Brain microvascular endothelial cell (primary cell): Measurements from ENCODE around the gene DDX41.
A peak's percentile ranks its signal among the peaks of the same experiment; 100 is the strongest.
"Not testable (repeated sequence)": the region's sequence is repeated elsewhere in the genome, so short reads cannot be mapped to it uniquely, and the experiment has no call there.

Source experiments
- DNase-seq: peaks from one replicate; pipeline ENCODE4 v3.0.0-alpha.2; 2020
- H3K27ac ChIP-seq: fragments of 250-450 bp; sonication (Bioruptor Pico); 2 replicates; pipeline ENCODE4 v1.5.1; 2020; ENCODE audit warnings: mild to moderate bottlenecking, moderate library complexity
- H3K27me3 ChIP-seq: fragments of 250-450 bp; sonication (Bioruptor Pico); replicated peaks from 2 replicates; pipeline ENCODE4 v1.5.1; 2020; ENCODE audit warnings: mild to moderate bottlenecking
- H3K36me3 ChIP-seq: fragments of 250-450 bp; sonication (Bioruptor Pico); replicated peaks from 2 replicates; pipeline ENCODE4 v1.5.1; 2020; ENCODE audit warnings: mild to moderate bottlenecking
- H3K4me3 ChIP-seq: 2 replicates; pipeline ENCODE4 v1.5.1; 2011; ENCODE audit warnings: low read depth, mild to moderate bottlenecking, control low read depth, low read length, moderate library complexity
- CTCF ChIP-seq: IDR thresholded peaks from 2 replicates; pipeline ENCODE4 v1.5.1; 2011; ENCODE audit warnings: low read depth, mild to moderate bottlenecking, moderate library complexity, low read length, control low read depth, inconsistent platforms; ENCODE audit errors: missing control alignments
- in situ Hi-C: cut with HindIII; loops from 2 replicates; pipeline ENCODE4 v1.10.0; 2017; ENCODE audit warnings: low sequenced_read_pairs, low pct_ligation_motif_present

The DDX41 gene

GRCh38 chr5:177490311-177490991 lies 26.3 kb downstream of the DDX41 start:
- Histone ChIP-seq H3K27me3 (no peaks in the 10 kb centered on the region), H3K4me3 (no peak overlapping the region), H3K27ac (no peak overlapping the region), H3K36me3 (peaks cover 89% of the 10 kb centered on the region)
- no peak for DNase-seq
- no peak for TF ChIP-seq CTCF
- in situ Hi-C loops: no loop called here

- no peak overlapping the region for H3K4me3 ChIP-seq
Measured at GRCh38 chr5:177489119-177489716, 27.5 kb downstream of the DDX41 start.

DNA sequence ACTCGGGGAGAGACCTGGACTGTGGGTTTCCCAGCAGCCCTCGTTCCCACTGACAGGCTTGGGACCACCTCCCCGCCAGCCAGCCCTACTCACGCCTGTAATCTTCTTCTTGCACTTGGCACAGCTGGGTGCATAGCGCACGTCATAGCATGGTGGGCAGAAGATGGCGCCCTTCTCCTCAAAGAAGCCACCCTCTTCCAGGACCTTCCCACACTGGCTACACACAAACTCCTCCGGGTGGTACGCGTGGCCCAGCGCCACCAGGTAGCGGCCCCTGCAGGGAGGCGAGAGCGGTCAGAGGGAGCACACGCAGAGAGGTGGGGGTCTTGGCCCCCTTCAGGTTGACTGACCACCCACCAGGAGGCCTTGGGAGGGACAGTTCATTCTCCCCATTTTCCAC lies 28.8 kb downstream of the DDX41 start:
- no peak for DNase-seq
- Histone ChIP-seq H3K27me3 (no peaks in the 10 kb centered on the region), H3K36me3 (peaks cover 97% of the 10 kb centered on the region), H3K27ac (no peak overlapping the region), H3K4me3 (no peak overlapping the region)
- in situ Hi-C loops: no loop called here
- TF ChIP-seq CTCF: peak; percentile 17

More at GRCh38 chr5:177489119-177489716, 27.5 kb downstream of the DDX41 start:
- peaks cover 97% of the 10 kb centered on the region for H3K36me3 ChIP-seq
- TF ChIP-seq CTCF: peak; percentile 51
- H3K27ac ChIP-seq: no peak overlapping the region
- no peak for DNase-seq
- in situ Hi-C loops: no loop called here
- no peaks in the 10 kb centered on the region for H3K27me3 ChIP-seq

GRCh38 chr5:177487144-177487543 lies 29.6 kb downstream of the DDX41 start:
- in situ Hi-C loops: no loop called here
- peaks cover 94% of the 10 kb centered on the region for H3K36me3 ChIP-seq

DNA sequence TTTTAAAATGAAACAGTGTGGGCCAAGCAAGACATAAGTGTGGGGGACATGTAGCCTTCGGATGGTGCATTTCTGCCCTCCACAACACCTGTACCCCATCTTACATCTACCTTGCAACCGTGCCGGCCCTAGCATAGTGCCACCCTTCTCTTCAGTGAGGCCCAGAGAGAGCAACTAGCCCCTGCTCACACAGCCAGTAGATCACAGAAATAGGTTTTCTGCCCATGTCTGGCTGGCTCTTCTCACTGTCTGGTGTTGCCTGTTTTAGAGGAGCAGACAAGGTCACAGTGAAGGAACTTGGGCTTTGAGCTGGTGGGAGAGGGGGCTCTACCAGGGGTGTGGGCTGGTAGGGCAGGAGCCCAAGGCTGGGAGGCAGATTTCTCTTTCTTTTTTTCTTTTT lies 30.5 kb downstream of the DDX41 start:
- H3K27me3 ChIP-seq: no peaks in the 10 kb centered on the region
- H3K4me3 ChIP-seq: no peak overlapping the region
- in situ Hi-C loops: no loop called here
- no peak for TF ChIP-seq CTCF
- peaks cover 96% of the 10 kb centered on the region for H3K36me3 ChIP-seq
- DNase-seq: no peak
- H3K27ac ChIP-seq: no peak overlapping the region

More at GRCh38 chr5:177487144-177487543, 29.6 kb downstream of the DDX41 start:
- Histone ChIP-seq H3K27me3 (no peaks in the 10 kb centered on the region), H3K27ac (no peak overlapping the region), H3K4me3 (no peak overlapping the region)
- DNase-seq: no peak
- no peak for TF ChIP-seq CTCF

- H3K36me3 ChIP-seq: peaks cover 94% of the 10 kb centered on the region
- DNase-seq, in situ Hi-C loops, H3K4me3 ChIP-seq, H3K27me3 ChIP-seq, H3K27ac ChIP-seq: not testable (repeated sequence)
Measured at GRCh38 chr5:177485753-177486152, 31.0 kb downstream of the DDX41 start.
